BE2C (cell line): ENCODE measurements around the gene TRPT1.

ENCODE experiments used
- DNase-seq: peaks from one replicate; pipeline ENCODE4 v3.0.0-alpha.2; 2020
- H3K27me3 ChIP-seq: fragments of 250-450 bp; sonication (Bioruptor Pico); 2 replicates; pipeline ENCODE4 v1.5.1; 2020; ENCODE audit warnings: mild to moderate bottlenecking
- H3K36me3 ChIP-seq: fragments of 250-450 bp; sonication (Bioruptor Pico); 2 replicates; pipeline ENCODE4 v1.5.1; 2020; ENCODE audit warnings: mild to moderate bottlenecking
- H3K4me1 ChIP-seq: fragments of 250-450 bp; sonication (Bioruptor Pico); 2 replicates; pipeline ENCODE4 v1.5.1; 2020
- H3K4me3 ChIP-seq: 2 replicates; pipeline ENCODE4 v1.5.1; 2011; ENCODE audit warnings: low read depth, low read length
- H3K9me3 ChIP-seq: fragments of 250-450 bp; sonication (Bioruptor Pico); 2 replicates; pipeline ENCODE4 v1.5.1; 2020
- TF ChIP-seq, protein P1 (sequence below): IDR thresholded peaks from 2 replicates; pipeline ENCODE4 v1.5.1; 2012; ENCODE audit warnings: mild to moderate bottlenecking, low read depth, low read length

The TRPT1 gene

DNA sequence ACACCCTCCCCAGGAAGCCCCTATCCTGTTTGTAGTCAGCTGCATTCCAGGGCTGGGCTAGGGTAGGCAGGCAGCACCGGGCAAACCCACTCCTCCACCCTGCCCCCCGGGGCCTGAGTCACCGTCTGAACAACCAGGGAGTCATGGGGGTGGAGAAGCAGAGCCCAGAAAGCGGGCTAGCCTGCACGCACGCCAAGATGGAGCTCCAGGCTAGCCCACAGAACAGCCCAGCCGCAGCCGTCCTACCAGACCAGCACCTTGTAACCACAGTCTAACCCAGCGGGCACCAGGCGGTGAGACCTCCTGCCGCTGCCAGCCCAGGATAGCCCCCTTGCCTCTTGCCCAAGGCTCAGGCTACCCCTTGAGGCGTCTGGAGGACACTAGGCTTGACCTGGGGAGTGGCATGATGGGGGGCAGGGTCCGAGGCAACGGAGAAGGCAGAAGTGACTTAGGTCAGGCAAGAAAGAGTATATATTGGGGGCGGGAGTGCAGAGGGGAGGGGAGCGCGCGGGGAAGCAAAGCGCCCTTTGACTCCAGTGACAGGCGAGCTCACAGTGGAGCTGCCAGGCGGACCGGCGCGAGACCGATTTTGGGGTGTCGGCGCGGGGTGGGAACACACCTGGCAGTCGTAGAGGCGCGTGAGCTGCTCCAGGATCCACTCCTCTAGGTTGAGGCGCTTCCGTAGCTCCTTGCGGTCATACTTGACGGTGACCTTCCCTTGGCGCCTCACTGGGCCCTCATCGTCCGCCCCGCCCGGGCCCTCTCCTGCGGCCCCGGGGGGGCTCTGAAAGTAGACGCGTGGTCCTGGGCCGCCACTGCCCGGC lies 20.0 kb upstream of the TRPT1 start:
- Histone ChIP-seq H3K4me3 (peak overlapping the region; percentile 81), H3K9me3 (no peaks in the 10 kb centered on the region), H3K27me3 (no peaks in the 10 kb centered on the region), H3K4me1 (no peaks in the 10 kb centered on the region; the same call in 1 of the 2 replicates), H3K36me3 (no peaks in the 10 kb centered on the region)
- DNase-seq, result peak; percentile 48
- TF ChIP-seq, protein P1, sequence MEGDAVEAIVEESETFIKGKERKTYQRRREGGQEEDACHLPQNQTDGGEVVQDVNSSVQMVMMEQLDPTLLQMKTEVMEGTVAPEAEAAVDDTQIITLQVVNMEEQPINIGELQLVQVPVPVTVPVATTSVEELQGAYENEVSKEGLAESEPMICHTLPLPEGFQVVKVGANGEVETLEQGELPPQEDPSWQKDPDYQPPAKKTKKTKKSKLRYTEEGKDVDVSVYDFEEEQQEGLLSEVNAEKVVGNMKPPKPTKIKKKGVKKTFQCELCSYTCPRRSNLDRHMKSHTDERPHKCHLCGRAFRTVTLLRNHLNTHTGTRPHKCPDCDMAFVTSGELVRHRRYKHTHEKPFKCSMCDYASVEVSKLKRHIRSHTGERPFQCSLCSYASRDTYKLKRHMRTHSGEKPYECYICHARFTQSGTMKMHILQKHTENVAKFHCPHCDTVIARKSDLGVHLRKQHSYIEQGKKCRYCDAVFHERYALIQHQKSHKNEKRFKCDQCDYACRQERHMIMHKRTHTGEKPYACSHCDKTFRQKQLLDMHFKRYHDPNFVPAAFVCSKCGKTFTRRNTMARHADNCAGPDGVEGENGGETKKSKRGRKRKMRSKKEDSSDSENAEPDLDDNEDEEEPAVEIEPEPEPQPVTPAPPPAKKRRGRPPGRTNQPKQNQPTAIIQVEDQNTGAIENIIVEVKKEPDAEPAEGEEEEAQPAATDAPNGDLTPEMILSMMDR, result no peak

DNA sequence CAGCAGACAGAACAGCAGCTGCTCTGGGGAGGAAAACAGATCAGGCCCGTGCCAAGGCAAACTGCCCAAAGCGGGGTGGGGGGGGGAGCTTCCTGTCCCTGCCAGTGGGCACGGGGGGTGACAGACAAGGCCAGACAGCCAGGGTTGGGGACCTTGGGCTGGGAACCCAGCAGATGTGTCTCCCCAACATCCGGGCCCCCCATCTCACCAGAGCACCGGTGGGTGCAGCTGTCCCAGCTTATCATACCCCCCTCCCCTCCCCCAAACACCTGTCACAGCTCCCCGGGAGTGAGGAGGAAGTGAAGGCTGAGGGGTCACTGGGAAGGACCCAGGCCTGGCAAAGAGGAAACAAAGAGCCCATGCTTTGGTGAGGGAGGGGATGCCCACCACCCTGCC lies 19.4 kb upstream of the TRPT1 start:
- no peak for DNase-seq
- TF ChIP-seq, protein P1, result no peak
- Histone ChIP-seq H3K4me1 (no peaks in the 10 kb centered on the region; the same call in 1 of the 2 replicates), H3K4me3 (peak overlapping the region; percentile 81), H3K9me3 (no peaks in the 10 kb centered on the region), H3K36me3 (no peaks in the 10 kb centered on the region), H3K27me3 (no peaks in the 10 kb centered on the region)

DNA sequence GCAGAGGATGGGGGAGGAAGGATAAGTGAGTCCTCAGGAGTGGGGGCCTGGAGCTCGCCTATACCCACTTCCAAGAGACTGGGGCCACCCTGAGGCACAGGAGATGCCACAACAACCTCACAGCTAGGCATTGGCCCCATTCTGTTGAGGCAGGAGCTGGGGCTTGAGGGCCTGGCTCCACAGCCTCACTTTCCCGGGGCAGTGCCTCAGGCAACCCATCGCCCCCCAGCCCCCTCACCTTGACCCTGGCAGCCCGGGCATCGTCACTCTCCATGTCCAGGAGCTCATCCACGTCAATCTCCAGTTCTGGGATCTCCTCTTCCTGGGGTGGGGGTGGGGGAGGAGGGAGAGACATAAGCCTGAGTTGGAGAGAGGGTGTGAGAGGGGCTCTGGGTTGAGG lies 19.0 kb upstream of the TRPT1 start:
- TF ChIP-seq, protein P1, result no peak
- Histone ChIP-seq H3K36me3 (no peaks in the 10 kb centered on the region), H3K4me3 (peak overlapping the region; percentile 81), H3K9me3 (no peaks in the 10 kb centered on the region), H3K27me3 (no peaks in the 10 kb centered on the region), H3K4me1 (peaks cover 4% of the 10 kb centered on the region)
- no peak for DNase-seq

DNA sequence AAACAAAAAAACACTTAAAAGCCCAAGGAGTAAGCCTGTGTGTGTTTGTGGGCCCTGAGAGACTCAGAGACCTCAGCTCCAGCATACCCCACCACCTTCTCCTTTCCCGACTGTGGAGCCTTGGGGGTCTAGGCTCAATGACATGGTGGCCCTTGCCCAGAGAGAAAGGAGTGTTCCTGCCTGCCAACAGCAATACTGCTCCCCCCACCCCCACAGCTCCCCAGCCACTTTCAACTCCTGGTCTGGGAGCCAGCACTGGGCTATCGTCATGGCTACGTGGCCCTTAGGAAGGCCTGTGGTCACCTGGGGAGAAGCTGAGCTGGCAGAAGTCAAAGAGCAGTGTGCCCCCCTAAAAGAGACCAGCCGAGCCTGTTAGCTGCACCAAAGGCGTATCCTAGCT lies 18.1 kb upstream of the TRPT1 start:
- Histone ChIP-seq H3K4me1 (peaks cover 4% of the 10 kb centered on the region), H3K36me3 (no peaks in the 10 kb centered on the region), H3K9me3 (no peaks in the 10 kb centered on the region), H3K27me3 (no peaks in the 10 kb centered on the region), H3K4me3 (no peak overlapping the region)
- DNase-seq, result no peak
- TF ChIP-seq, protein P1, result no peak

DNA sequence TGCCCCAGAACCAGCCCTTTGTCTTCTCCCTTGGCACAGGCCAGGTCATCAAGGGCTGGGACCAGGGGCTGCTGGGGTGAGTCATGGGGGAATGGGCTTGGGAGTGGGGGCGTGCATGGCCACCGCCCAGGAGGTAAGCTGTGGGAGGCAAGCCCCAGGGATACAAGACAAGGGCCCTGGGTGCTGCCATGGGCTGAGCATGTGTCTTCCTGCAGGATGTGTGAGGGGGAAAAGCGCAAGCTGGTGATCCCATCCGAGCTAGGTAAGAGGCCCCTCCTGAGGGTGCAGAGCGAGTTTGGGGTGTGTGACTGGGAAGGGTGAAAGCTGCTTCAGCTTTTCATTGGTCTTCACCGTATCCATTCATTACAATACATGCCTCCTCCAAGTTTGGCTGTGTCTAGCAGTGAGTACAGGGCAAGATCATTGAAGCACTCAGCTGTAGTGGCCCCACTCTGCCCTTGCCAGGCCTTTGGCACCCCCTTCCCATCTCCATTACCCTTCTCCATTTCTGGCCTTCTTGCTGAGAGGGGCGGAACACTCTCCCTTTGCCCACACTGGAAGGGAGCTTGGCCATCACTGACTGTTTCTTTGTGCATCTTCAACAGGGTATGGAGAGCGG lies 17.4 kb upstream of the TRPT1 start:
- Histone ChIP-seq H3K36me3 (no peaks in the 10 kb centered on the region), H3K4me3 (no peak overlapping the region)

More for the DNA sequence above, 17.4 kb upstream of the TRPT1 start:
- H3K27me3 ChIP-seq, result no peaks in the 10 kb centered on the region
- H3K4me1 ChIP-seq, result peaks cover 4% of the 10 kb centered on the region
- TF ChIP-seq, protein P1, result no peak
- no peak for DNase-seq
- H3K9me3 ChIP-seq, result no peaks in the 10 kb centered on the region
